GM21367 (cell line): ENCODE data around the gene RIN3.
A peak's percentile ranks its signal among the peaks of the same experiment; 100 is the strongest.

Experiments
- ATAC-seq: cut with Tn5 transposase; IDR thresholded peaks from one replicate; pipeline ENCODE4 v1.9.1; 2021; ENCODE audit not compliant: unreplicated experiment

RIN3 gene

DNA sequence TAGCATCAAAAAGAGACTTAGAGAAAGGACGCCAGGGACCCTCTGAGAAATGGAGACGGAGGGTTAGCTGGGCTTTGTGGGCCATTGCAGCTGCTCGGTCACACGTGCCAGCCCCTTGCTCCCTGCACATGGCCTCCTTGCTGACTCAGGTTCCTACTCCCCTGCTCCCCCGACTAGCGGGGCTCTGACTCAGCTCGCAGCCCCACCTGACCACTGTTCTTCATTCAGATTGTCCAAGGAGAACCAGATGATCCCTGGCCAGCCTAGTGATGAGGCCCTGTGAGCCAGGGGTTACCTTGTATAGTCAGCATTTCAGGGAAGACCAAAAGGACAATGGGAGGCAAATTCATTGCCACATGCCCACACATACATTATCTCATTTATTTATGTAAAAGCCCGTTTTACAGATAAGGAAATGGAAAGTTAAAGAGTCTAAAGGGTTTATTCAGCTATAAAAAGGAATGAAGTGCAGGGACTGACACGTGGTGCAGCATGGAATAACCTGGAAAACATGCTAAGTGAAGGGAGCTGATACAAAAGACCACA, 131.5 kb downstream of the RIN3 start:
- ATAC-seq, result no peak

DNA sequence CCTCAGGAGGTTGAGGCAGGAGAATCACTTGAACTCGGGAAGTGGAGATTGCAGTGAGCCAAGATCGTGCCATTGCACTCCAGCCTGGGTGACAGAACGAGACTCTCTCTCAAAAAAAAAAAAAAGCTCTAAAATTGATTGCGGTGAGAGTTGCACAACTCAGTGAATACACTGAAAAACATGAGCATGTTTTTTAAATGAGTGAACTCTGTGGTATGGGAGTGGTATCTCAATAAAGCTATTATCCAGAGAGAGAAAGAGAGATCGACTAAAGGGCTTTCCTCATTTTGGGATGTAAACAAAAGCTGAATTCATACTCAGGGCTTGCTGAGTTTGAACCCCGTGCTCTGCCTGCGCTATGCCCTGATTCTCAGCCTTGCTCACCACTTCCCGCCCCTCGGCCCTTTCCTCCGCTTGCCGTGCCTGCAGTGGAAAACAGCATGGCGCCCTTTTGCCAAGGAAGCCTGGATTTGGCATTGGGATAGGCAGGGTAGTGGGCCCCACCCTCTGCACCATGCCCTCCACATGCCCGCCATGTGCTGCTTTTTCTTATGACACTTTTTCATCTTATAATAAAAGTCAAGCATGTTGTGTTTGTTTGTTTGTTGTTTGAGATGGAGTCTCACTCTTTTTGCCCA, 132.4 kb downstream of the RIN3 start:
- ATAC-seq, result no peak

DNA sequence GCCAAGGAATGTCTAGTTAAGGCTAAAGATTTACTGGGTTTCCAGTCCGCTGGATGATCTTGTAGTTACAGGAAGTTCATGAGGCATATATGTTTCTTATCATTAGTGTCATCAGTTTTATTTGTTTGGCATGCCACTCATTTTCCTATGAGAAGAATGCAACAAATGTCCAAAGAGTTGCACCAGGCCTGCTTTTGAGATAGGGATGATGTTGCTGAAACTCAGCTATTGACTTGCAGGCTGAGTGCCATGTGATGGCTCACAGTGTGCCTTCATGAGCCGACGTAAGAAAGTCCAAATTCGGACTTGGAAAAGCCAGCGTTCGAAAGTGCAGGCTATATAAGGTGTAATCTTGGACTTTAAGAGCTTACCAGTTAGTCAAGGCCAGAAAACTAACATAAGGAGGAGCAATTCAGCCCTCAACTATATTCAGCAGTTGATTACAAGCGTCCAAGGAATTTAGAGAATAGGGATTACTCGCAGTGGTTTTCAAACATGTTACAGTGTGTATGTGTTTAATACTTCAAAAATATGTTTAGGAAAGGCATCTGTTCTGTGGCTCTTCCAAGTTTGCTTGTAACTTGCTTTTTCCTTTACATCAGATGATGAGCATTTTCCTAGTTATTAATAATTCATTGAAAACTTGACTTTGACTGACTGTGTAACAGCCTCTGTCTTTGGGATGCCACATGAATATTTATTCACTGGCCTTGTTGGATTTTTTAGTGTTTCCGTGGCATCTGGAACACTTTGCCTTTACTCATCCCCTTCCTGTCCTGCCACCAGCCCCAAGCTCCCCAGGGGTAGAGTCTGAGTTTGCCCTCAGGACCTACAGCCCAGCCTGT, 133.6 kb downstream of the RIN3 start:
- no peak for ATAC-seq

DNA sequence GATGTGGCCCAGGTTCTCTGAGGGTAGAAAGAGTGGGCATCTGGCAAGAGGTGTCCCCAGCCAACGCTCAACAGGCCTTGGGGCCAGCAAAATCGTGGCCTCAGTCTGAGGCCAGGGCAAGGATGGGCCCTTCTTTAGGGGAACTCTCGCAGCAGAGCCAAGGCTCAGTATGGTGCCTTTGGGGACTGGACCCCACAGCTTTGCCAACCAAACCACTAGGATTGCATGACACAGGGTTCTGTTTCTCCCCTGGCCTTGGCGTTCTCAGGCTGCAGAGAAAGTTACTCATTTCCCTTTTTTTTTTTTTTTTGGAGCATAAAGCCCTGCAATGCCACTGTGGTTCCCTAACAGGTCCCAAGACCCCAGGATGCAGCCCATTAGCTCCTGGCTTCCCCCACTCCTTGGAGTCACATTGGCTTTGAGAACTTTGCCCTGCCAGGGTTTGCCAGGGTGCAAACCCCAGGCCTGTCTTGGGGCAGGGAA, 134.3 kb downstream of the RIN3 start:
- no peak for ATAC-seq

DNA sequence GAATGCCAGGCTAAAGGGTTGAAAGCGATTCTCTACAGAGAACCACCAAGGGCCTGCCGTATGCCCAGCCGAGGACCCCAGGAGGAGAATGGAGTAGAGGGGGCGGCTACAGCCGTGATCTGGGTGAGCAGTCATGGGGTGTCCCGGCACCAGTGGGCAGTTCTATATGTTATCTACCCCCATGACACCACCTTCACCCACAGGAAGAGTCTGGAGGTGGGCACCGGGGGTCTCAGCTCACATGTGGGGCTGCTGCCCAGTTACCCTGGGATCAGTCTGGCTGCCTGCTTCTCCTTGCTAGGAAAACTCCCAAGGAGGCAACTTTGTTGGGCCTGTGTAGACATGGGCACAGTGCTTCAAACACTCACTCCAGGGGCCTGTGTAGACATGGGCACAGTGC, 135.5 kb downstream of the RIN3 start:
- ATAC-seq, result no peak

DNA sequence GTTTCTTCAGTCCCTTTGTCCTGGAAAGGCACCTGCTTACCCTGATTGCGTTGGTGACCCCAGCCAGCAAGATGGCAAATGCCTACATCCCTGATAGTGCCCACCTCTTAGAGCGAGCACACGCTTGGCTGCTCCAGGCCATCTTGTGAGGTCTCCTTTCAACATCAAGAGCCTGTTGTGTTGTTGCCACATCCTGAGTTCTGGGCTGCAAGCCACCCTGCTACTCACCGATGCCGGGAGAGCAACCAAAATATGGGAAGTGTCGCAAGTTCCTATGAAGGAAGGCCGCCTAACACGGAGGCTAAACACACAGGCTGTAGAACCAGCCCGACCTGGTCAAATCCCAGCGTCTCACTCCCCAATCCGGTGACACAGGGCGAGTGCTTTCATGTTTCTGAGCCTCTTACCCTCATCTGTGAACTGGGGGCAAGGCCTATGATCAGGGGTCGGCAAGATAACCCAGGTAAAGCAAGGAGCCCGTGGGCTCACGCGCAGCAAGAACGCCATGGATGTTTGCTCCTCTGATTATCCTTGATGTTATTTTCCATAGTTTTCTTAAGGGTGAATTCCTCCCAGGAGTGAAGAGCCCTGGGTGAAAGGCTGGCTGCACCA, 136.5 kb downstream of the RIN3 start:
- no peak for ATAC-seq

DNA sequence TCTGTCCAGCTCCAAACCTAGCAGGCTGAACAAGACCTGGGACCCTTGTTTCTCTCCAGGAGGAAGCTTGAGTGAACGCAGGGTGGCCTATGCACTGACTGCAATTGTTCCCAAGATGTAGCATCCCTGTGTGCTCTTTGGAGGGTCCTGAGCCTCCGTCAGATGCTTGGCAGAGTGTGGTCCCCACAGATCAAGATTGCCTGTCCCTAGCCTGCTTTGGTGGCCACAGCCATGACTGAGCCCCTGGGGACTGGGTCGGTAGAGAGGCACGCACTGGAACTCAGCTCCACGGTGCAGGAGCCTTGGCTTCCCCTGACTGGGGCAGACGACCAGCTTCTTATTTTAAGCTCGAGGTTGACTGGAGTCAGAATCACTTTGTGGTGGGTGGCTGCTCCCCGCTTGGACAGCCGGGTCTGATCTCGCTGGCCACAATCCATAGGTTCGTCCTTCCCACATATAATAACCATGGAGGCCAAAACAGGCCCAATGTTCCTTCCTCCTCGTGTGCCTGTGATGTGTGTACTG, 137.1 kb downstream of the RIN3 start:
- ATAC-seq, result no peak

DNA sequence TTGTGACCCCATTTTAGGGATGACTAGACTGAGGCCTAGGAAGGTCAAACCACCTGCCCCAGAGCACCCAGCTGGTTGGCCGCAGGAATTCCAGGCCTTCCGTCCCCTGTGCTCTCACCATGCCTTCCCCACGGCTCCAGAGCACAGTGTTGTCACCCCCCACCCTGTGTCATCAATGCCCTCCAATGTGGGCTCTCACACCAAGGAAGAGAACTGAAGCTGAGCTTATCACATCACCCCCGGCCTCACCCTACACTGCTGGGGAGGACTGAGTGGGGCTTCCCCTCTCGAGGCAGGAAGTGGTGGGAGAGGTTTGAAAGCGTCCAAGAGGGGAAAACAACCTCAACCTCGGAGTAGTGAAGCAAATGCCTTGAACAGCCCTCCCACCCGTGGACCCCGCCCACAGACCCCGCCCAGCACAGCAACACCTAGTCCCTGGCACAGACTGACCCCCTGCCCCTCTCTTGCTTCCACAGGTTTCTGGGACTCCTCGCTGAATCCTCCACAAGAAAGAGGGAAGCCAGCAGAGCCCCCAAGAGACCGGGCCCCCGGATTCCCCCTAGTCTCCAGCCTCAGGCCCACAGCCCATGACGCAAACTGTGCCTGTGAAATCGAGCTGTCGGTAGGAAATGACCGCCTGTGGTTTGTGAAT, 137.7 kb downstream of the RIN3 start:
- ATAC-seq, result peak; percentile 75

DNA sequence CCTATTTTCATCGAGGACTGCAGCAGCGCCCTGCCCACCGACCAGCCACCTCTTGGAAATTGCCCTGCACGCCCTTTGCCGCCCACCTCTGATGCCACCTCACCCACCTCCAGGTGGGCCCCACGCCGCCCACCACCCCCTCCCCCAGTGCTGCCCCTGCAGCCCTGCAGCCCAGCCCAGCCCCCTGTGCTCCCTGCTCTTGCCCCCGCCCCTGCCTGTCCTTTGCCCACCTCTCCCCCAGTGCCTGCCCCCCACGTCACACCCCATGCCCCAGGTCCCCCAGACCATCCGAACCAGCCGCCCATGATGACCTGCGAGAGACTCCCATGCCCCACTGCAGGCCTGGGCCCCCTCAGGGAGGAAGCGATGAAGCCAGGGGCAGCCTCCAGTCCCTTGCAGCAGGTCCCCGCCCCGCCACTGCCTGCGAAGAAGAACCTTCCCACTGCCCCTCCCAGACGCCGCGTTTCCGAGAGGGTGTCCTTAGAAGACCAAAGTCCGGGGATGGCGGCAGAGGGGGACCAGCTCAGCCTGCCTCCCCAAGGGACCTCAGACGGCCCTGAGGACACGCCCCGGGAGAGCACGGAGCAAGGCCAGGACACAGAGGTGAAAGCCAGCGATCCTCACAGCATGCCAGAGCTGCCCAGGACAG, 138.3 kb downstream of the RIN3 start:
- no peak for ATAC-seq

DNA sequence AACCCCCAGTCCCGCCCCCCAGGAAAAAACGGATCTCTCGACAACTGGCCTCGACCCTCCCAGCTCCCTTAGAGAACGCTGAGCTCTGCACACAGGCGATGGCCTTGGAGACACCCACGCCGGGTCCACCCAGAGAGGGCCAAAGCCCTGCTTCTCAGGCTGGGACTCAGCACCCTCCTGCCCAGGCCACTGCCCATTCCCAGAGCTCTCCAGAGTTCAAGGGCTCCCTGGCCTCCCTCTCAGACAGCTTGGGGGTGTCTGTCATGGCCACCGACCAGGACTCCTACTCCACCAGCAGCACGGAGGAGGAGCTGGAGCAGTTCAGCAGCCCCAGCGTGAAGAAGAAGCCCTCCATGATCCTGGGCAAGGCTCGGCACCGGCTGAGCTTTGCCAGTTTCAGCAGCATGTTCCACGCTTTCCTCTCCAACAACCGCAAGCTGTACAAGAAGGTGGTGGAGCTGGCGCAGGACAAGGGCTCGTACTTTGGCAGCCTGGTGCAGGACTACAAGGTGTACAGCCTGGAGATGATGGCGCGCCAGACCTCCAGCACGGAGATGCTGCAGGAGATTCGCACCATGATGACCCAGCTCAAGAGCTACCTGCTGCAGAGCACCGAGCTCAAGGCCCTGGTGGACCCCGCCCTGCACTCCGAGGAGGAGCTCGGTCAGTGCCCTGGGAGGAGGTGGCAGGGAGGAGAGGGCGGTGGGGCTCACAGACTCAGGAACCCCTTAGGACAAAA, 139.0 kb downstream of the RIN3 start:
- no peak for ATAC-seq

DNA sequence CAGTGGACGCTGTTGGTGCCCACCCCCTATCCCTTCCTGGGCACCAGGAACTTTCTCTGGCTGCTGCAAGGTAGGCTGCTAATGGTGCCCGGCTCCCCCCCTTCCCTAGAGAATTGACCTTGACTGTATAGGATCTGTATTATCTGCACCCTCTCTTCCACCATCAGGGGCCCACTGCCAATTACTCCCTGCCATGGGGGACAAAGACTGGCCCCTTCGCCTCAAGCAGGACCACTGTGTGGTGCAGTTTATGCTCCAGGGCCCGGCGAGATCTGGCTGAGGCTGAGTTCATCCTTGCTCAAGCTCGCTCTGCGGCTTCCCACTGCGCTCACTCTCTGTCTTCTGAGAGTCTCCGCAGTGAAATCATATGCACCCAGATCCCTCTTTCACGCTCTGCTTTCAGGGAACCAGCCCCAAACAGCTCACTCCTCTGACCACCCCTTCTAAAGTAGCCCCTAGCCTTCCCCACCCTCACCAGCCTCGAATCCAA, 139.6 kb downstream of the RIN3 start:
- ATAC-seq, result no peak

DNA sequence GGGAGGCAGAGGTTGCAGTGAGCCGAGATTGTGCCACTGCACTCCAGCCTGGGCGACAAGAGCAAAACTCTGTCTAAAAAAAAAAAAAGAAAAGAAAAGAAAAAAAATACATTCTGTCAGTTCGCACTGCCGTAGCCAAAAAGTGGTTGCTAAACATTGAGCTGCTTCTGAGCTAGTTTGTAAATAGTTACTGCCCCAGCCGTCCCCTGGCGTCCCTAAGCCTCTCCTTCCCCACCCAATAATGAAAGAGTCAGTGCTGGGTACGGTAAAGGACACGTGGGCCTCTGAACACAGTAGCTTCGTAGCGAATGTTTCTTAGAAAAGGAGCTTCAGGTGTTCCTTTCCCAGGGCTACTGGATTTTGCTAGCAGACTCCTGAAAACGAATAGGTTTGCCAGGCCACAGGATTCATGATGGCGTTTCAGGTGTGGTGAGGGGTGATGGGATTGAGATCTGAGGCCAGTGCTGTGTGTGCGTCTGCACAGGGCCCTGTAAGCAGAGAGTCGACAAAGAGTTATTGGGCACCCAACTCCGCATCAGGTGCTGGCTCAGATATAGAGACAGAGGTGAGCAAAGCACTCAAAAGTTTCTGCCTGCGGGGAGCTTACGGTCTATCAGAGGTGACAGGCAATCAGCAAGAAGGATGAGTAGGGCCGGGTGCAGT, 140.8 kb downstream of the RIN3 start:
- no peak for ATAC-seq

DNA sequence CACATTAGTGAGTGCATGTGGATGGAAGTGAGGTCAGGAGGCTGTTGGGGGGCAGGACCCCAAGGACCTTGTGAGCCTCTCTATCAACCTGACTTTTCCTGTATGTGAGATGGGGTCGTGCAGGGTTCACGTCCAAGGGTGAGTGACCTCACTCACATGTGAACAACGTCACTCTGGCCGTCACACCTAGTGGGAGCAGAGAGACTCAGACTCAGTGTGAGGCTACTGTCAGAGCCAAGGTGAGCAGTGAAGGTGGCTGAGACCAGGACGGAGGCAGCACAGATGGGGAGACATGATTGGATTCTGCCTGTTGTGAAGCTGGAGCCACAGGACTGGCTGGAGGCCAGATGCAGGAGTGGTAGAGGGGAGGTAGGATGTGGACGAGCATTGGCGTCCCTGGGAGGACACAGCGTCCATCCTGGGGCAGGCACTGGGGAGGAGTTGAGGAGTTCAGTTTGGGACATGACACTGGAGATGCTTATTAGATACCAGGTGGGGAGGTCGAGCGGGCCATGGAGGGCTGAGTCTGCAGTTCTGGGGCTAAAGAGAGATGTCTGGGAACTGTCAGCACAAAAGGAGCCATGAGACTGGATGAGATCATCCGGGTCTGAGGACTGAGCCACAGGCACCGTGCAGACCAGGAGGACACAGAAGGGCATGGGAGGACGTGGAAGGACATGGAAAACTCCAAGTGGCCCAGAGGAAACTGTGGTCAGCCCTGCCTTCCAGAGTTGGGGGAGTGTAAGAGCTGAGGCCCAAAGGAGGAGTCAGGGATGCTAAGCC, 142.0 kb downstream of the RIN3 start:
- ATAC-seq, result no peak

DNA sequence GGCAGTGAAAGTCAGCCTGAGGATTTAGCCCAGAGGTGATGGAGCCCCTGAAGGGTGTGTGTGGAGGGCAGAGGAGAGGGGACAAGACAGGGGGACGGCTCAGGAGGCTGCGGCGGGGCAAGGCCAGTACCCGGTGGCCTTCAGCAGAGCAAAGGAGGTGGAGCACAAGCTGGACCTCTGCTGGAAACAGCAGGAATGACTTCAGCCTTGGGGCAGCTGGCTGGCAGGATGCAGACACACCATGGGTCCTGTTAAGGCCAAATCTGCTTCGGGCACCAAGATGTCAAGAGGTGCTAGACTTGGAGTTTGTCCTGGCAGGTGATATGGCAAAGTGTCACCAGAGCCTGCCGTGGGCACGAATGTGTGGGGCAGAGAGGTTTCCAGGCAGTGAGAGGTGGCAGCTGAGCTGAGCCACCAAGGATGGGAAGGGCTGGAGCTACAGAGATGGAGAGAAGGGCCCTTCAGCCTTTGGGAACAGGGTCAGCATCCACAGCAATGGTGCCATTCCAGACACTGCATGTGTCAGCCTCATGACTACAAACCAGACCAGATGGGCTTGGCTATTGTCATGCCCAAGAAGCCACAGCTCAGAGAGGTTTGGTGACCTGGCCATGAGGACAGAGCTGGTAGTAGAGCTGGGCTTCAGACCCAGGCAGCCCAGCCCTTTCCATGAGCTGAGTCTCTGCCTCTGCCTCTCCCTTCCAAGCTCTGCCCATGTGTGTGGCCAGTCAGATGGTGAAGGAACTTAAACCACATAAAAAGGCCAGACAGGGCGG, 142.9 kb downstream of the RIN3 start:
- ATAC-seq, result no peak

DNA sequence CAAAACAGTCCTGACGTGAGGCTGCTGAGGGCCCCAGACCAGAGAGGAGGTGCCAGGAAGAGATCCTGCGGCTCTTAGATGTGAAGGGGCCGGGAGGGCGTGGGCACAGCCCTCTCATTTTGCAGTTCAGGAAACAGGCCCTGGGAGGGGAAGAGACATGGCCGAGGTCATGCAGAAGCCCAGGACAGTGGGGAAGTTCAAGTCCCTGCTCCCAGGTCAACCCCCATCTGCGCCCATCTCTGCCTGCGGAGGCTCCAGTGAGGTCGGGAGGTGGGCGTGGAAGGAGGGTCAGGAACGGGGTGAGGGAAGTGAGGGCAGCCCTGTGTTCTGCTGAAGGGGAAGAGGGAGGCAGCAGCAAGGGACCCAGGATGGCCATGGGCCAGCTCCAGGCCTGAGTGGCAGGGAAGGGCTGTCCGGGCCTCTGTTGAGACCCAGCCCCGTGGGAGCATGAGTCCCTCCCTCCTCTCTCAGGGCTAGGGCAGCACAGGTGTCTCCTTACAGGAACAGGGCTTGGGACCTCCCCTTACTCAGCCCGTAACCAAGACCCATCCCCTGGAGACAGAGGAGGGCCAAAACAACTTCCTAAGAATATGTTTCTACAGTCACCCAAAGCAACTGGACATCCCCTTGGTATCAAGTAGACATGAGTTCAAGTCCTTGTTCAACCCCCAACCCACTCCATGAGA, 144.0 kb downstream of the RIN3 start:
- no peak for ATAC-seq

DNA sequence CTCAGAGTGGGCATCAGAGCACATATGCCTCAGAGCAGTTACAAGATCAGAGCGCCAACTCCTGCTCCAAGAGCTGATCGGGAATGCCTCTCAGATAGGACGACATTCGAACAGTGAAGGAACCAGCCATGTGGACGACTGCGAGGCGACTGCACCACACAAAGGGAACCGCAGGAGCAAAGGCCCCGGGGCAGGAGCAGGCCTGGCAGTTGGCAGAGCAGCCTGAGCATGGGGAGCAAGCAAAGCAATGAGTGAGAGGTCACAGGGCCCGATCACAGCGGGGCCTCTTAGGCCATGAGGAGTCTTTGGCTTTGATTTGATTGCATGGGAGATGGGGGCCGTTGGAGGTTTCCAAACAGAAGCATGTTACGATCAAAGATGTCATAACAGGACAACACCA, 144.6 kb downstream of the RIN3 start:
- no peak for ATAC-seq

DNA sequence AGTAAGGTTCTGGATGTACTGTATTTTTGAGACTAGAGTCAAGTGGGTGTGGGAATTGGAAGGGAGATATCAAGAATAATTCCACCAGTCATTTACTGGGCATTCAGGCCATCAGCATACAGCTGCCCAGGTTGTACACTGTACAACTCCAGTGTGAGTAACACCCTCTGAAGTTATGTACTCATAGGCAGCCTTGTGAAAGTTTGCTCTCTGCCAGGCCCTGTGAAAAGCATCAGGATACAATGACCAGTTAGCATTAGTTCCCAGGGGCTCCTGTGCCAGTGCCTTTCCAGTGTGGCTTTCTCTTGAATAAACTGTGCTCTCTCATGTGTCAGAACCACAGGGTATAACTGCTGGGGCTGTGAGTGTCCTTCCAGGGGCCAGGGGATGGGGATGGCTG, 145.1 kb downstream of the RIN3 start:
- ATAC-seq, result no peak
